Sigmoid colon (tissue), 7 donors: ENCODE results near the gene ABCD3. TPM values are rescaled to one million over a fixed set of nuclear protein-coding genes. Genes with fewer than 3 reads are reported as not detected.

Experiments
- DNase-seq: peaks from one replicate; pipeline ENCODE4 v3.0.0-alpha.2; 2019
- H3K27ac ChIP-seq, 4 donors: fragments of 200-600 bp; sonication (generic); one replicate each; pipeline ENCODE4 v1.5.1; 2016 to 2019; ENCODE audit warnings: mild to moderate bottlenecking in 1 of 4
- H3K27me3 ChIP-seq, 3 donors: fragments of 200-600 bp; sonication (generic); one replicate each; pipeline ENCODE4 v1.5.1; 2019; ENCODE audit warnings: mild to moderate bottlenecking in 1 of 3
- H3K36me3 ChIP-seq, 4 donors: fragments of 200-600 bp; sonication (generic); one replicate each; pipeline ENCODE4 v1.5.1; 2016 to 2019
- H3K4me1 ChIP-seq, 4 donors: fragments of 200-600 bp; sonication (generic); one replicate each; pipeline ENCODE4 v1.5.1; 2017 to 2019
- H3K4me3 ChIP-seq, 4 donors: fragments of 200-600 bp; sonication (generic); one replicate each; pipeline ENCODE4 v1.5.1; 2017 to 2019; ENCODE audit warnings: mild to moderate bottlenecking in 2 of 4, moderate library complexity in 1 of 4
- H3K9me3 ChIP-seq, 4 donors: fragments of 200-600 bp in 3 of 4; sonication (generic) in 3 of 4; one replicate each; pipeline versions ENCODE4 v1.5.1 to v1.6.1; 2013 to 2019
- CTCF ChIP-seq, 4 experiments: fragments of 450-650 bp in 3 of 4; fragments of 200-600 bp in 1 of 4; IDR thresholded peaks; one replicate each; pipeline ENCODE4 v1.5.1; 2016 to 2019; ENCODE audit warnings: antibody characterized with exemption in 4 of 4, mild to moderate bottlenecking in 3 of 4, moderate library complexity in 2 of 4
- EP300 ChIP-seq, 4 donors: sonication (generic); formaldehyde crosslinking; IDR thresholded peaks; one replicate each; pipeline ENCODE4 v1.6.1; 2017; ENCODE audit warnings: antibody characterized with exemption in 4 of 4
- POLR2A ChIP-seq, 2 donors: fragments of 450-650 bp; IDR thresholded peaks; one replicate each; pipeline ENCODE4 v1.6.1; 2016; ENCODE audit warnings: antibody characterized with exemption in 2 of 2, mild to moderate bottlenecking in 2 of 2, moderate library complexity in 2 of 2
- POLR2AphosphoS5 ChIP-seq, 4 donors: sonication (generic); formaldehyde crosslinking; IDR thresholded peaks; one replicate each; pipeline ENCODE4 v1.6.1; 2017; ENCODE audit warnings: antibody characterized with exemption in 4 of 4
- WGBS, 2 donors: extraction: QIAGEN DNeasy Blood & Tissue Kit; methylation state at CpG; one replicate each; pipeline ENCODE4 v1.1.7; 2013; 5-methylcytosine and 5-hydroxymethylcytosine counted together
- intact Hi-C: fragments of 100-400 bp; cut with DNase I; formaldehyde crosslinking; loops from one replicate; pipeline ENCODE4 v1.15.1; 2023
- polyA plus RNA-seq, 3 donors: library from polyadenylated mRNA; stranded (reverse); fragments of 200-250 nt; gene quantifications; one replicate each; pipeline ENCODE4 v1.2.3, GENCODE V29; 2013
- total RNA-seq, 4 donors: library from RNA; depleted of rRNA; stranded (reverse); fragments of >200 nt; gene quantifications; one replicate each; pipeline ENCODE4 v1.1.0, GENCODE V29; 2016
- donor health status: healthy with polysubstance abuse.
- donor health status: Bipolar disorder and iron deficiency.
- donor health status: healthy.

ABCD3 gene
- total and polyA plus RNA-seq, 7 donors = 21.0 to 55.6 (median 33.5) TPM

GRCh38 chr1:94408104-94408830, 9.9 kb upstream of the ABCD3 start:
- H3K36me3 ChIP-seq = no peaks in the 10 kb centered on the region
- no peak overlapping the region for H3K4me3 ChIP-seq
- no peaks in the 10 kb centered on the region for H3K27me3 ChIP-seq
- WGBS, 2 donors = 89 to 93% methylated on average over 8 of the region's 8 CpGs
- no peak for DNase-seq
- no peaks in the 10 kb centered on the region for H3K9me3 ChIP-seq
- no peak overlapping the region for H3K27ac ChIP-seq
- intact Hi-C loops = no loop called here
- TF ChIP-seq CTCF (IDR thresholded peaks at IDR 0.05) = no peak
- TF ChIP-seq POLR2AphosphoS5 (IDR thresholded peaks at IDR 0.05) = no peak
- TF ChIP-seq EP300 (IDR thresholded peaks at IDR 0.05) = no peak
- no peak for TF ChIP-seq POLR2A (IDR thresholded peaks at IDR 0.05)
- no peaks in the 10 kb centered on the region for H3K4me1 ChIP-seq

- no peaks in the 10 kb centered on the region for H3K4me1 ChIP-seq
- TF ChIP-seq EP300 (IDR thresholded peaks at IDR 0.05) = no peak
- TF ChIP-seq POLR2AphosphoS5 (IDR thresholded peaks at IDR 0.05) = no peak
- no peak for TF ChIP-seq CTCF (IDR thresholded peaks at IDR 0.05)
- no peak for TF ChIP-seq POLR2A (IDR thresholded peaks at IDR 0.05)
- H3K9me3 ChIP-seq = no peaks in the 10 kb centered on the region
- no peak overlapping the region for H3K27ac ChIP-seq
- no peaks in the 10 kb centered on the region for H3K36me3 ChIP-seq
- H3K27me3 ChIP-seq = no peaks in the 10 kb centered on the region
- intact Hi-C loops = loop anchor here (10.0 kb wide), 2 partner anchors 394 to 514 kb away; partner anchors contain the start of gene CNN3
- 20 to 62% methylated on average over 1 of the region's 1 CpG for WGBS, 2 donors
- H3K4me3 ChIP-seq = no peak overlapping the region
- DNase-seq = no peak
Observed at GRCh38 chr1:94411237-94411636, 7.0 kb upstream of the ABCD3 start.

- Histone ChIP-seq H3K4me1 (peaks cover 0 to 9% (median 9%) of the 10 kb centered on the region in 4 donors), H3K4me3 (no peak overlapping the region), H3K27ac (no peak overlapping the region), H3K36me3 (no peaks in the 10 kb centered on the region), H3K9me3 (no peaks in the 10 kb centered on the region), H3K27me3 (no peaks in the 10 kb centered on the region)
- intact Hi-C loops = loop anchor here (10.0 kb wide), 2 partner anchors 391 to 511 kb away; partner anchors contain the start of gene CNN3
- DNase-seq = no peak
- no peak for TF ChIP-seq POLR2AphosphoS5 (IDR thresholded peaks at IDR 0.05)
- no peak for TF ChIP-seq EP300 (IDR thresholded peaks at IDR 0.05)
- TF ChIP-seq CTCF (IDR thresholded peaks at IDR 0.05) = no peak
- TF ChIP-seq POLR2A (IDR thresholded peaks at IDR 0.05) = no peak
- WGBS, 2 donors = 52 to 88% methylated on average over 2 of the region's 2 CpGs
Observed at GRCh38 chr1:94413311-94413710, 4.9 kb upstream of the ABCD3 start.

GRCh38 chr1:94416901-94417727, 1.1 kb upstream of the ABCD3 start:
- H3K36me3 ChIP-seq = no peaks in the 10 kb centered on the region
- DNase-seq = peak; percentile 69
- WGBS, 2 donors = 22 to 48% methylated on average over 15 of the region's 15 CpGs
- H3K4me3 ChIP-seq = peak overlapping the region; percentile 89 to 97 (median 96)
- H3K27me3 ChIP-seq = no peaks in the 10 kb centered on the region
- intact Hi-C loops = loop anchor here (5.0 to 10.0 kb wide), 4 partner anchors 180 to 570 kb away; partner anchors contain the start of genes ARHGAP29 and CNN3
- peak overlapping the region; percentile 92 to 96 (median 94) for H3K27ac ChIP-seq
- no peak for TF ChIP-seq CTCF (IDR thresholded peaks at IDR 0.05)
- no peak for TF ChIP-seq POLR2AphosphoS5 (IDR thresholded peaks at IDR 0.05)
- no peak for TF ChIP-seq EP300 (IDR thresholded peaks at IDR 0.05)
- TF ChIP-seq POLR2A (IDR thresholded peaks at IDR 0.05) = no peak
- H3K9me3 ChIP-seq = no peaks in the 10 kb centered on the region
- H3K4me1 ChIP-seq = peaks cover 0 to 33% (median 27%) of the 10 kb centered on the region in 4 donors
